Glutamatergic neuron (in vitro differentiated cells): ENCODE data around the gene MRPS6. TPM values are rescaled to one million over a fixed set of nuclear protein-coding genes. Genes with fewer than 3 reads are reported as not detected.

Source experiments
- DNase-seq: peaks from one replicate; pipeline ENCODE4 v3.0.0; 2022
- H3K27ac Mint-ChIP-seq: one replicate; pipeline ENCODE4 v1.8.0; 2020; ENCODE audit warnings: mild to moderate bottlenecking, mixed read lengths, inconsistent platforms; ENCODE audit not compliant: unreplicated experiment
- H3K27me3 Mint-ChIP-seq: one replicate; pipeline ENCODE4 v1.8.0; 2020; ENCODE audit warnings: mild to moderate bottlenecking, moderate library complexity, mixed read lengths, inconsistent platforms; ENCODE audit not compliant: unreplicated experiment
- H3K36me3 Mint-ChIP-seq: one replicate; pipeline ENCODE4 v1.8.0; 2020; ENCODE audit warnings: mild to moderate bottlenecking, mixed read lengths, inconsistent platforms; ENCODE audit not compliant: unreplicated experiment
- H3K4me1 Mint-ChIP-seq: one replicate; pipeline ENCODE4 v1.8.0; 2020; ENCODE audit warnings: mild to moderate bottlenecking, low read depth, mixed read lengths, inconsistent platforms; ENCODE audit not compliant: unreplicated experiment
- H3K4me3 Mint-ChIP-seq: one replicate; pipeline ENCODE4 v1.8.0; 2020; ENCODE audit warnings: mild to moderate bottlenecking, mixed read lengths, inconsistent platforms; ENCODE audit not compliant: unreplicated experiment
- H3K9me3 Mint-ChIP-seq: one replicate; pipeline ENCODE4 v1.8.0; 2020; ENCODE audit warnings: mild to moderate bottlenecking, moderate library complexity, mixed read lengths, inconsistent platforms; ENCODE audit not compliant: unreplicated experiment
- CTCF ChIP-seq: fragments of 200-600 bp; sonication (generic); IDR thresholded peaks from one replicate; pipeline ENCODE4 v1.5.0; 2021; ENCODE audit not compliant: partially characterized antibody, unreplicated experiment
- total RNA-seq: library from RNA; stranded (reverse); fragmentation: NEBNext Ultra II Directional; extraction: Animal tissue kit (Norgen Biotek cat#: 25700); gene quantifications from one replicate; pipeline ENCODE4 v1.2.1, GENCODE V29; 2021; ENCODE audit not compliant: unreplicated experiment

The MRPS6 gene
- total RNA-seq, 1 donor from 2014 or later, result 31.6 TPM

- TF ChIP-seq CTCF, result no peak
- Mint-ChIP-seq H3K4me3 (no peak overlapping the region), H3K27me3 (peaks cover 1% of the 10 kb centered on the region), H3K9me3 (peaks cover 6% of the 10 kb centered on the region), H3K27ac (no peak overlapping the region), H3K36me3 (peaks cover 12% of the 10 kb centered on the region), H3K4me1 (peaks cover 9% of the 10 kb centered on the region)
- DNase-seq, result peak; percentile 21
Observed at GRCh38 chr21:34158866-34159835, 85.8 kb downstream of the MRPS6 start.

GRCh38 chr21:34166468-34166867 lies 93.1 kb downstream of the MRPS6 start:
- H3K27ac Mint-ChIP-seq, result no peak overlapping the region
- no peak overlapping the region for H3K4me3 Mint-ChIP-seq

GRCh38 chr21:34170886-34171285 lies 97.5 kb downstream of the MRPS6 start:
- Mint-ChIP-seq H3K9me3 (peaks cover 22% of the 10 kb centered on the region), H3K27me3 (peaks cover 1% of the 10 kb centered on the region), H3K4me3 (no peak overlapping the region)

More at GRCh38 chr21:34166468-34166867, 93.1 kb downstream of the MRPS6 start:
- Mint-ChIP-seq H3K4me1 (no peaks in the 10 kb centered on the region), H3K9me3 (peaks cover 20% of the 10 kb centered on the region), H3K36me3 (peaks cover 50% of the 10 kb centered on the region), H3K27me3 (no peaks in the 10 kb centered on the region)
- no peak for DNase-seq
- TF ChIP-seq CTCF, result no peak

GRCh38 chr21:34174470-34174869 lies 101.1 kb downstream of the MRPS6 start:
- no peak for DNase-seq
- no peak for TF ChIP-seq CTCF
- H3K27ac Mint-ChIP-seq, result no peak overlapping the region
- H3K27me3 Mint-ChIP-seq, result peaks cover 1% of the 10 kb centered on the region
- peaks cover 30% of the 10 kb centered on the region for H3K36me3 Mint-ChIP-seq
- H3K9me3 Mint-ChIP-seq, result peaks cover 8% of the 10 kb centered on the region
- H3K4me3 Mint-ChIP-seq, result no peak overlapping the region
- peaks cover 3% of the 10 kb centered on the region for H3K4me1 Mint-ChIP-seq

More at GRCh38 chr21:34170886-34171285, 97.5 kb downstream of the MRPS6 start:
- no peak for TF ChIP-seq CTCF
- no peaks in the 10 kb centered on the region for H3K4me1 Mint-ChIP-seq
- no peak for DNase-seq
- peaks cover 57% of the 10 kb centered on the region for H3K36me3 Mint-ChIP-seq
- no peak overlapping the region for H3K27ac Mint-ChIP-seq

GRCh38 chr21:34176448-34176847 lies 103.1 kb downstream of the MRPS6 start:
- H3K4me3 Mint-ChIP-seq, result no peak overlapping the region
- H3K9me3 Mint-ChIP-seq, result peaks cover 5% of the 10 kb centered on the region
- H3K27me3 Mint-ChIP-seq, result peaks cover 1% of the 10 kb centered on the region
- no peak for DNase-seq
- H3K4me1 Mint-ChIP-seq, result peaks cover 9% of the 10 kb centered on the region
- no peak for TF ChIP-seq CTCF
- peaks cover 20% of the 10 kb centered on the region for H3K36me3 Mint-ChIP-seq
- H3K27ac Mint-ChIP-seq, result no peak overlapping the region
